ACHN (cell line): ENCODE measurements around the gene GPR139.
A peak's percentile ranks its signal among the peaks of the same experiment; 100 is the strongest.

Source experiments
- DNase-seq: peaks from one replicate; pipeline ENCODE4 v3.0.0-alpha.2; 2015
- in situ Hi-C: cut with HindIII; loops from 2 replicates; pipeline ENCODE4 v1.10.0; 2017; ENCODE audit warnings: low sequenced_read_pairs, low pct_ligation_motif_present, low pct_unique_long_range_greater_than_20kb

The GPR139 gene

DNA sequence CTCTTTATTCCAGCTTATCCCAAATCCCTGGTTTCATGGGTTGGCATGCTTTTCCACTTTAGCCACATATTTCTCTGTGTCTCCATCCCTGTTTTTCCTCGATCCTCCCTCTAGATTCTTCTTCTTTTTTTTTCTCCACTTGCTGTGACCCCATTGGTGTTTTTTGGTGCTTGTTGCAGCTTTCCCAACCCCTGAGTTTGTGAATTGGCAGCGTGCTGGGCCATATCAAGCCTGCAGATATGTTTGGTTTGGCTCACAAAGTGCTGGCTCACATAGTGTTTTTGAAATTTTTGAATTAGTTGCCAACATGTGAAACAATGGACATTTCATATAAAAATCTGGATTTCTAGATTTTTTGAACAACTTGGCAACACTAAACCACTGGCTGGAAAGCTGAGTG, 8.8 kb downstream of the GPR139 start:
- in situ Hi-C loops: no loop called here
- DNase-seq: no peak

DNA sequence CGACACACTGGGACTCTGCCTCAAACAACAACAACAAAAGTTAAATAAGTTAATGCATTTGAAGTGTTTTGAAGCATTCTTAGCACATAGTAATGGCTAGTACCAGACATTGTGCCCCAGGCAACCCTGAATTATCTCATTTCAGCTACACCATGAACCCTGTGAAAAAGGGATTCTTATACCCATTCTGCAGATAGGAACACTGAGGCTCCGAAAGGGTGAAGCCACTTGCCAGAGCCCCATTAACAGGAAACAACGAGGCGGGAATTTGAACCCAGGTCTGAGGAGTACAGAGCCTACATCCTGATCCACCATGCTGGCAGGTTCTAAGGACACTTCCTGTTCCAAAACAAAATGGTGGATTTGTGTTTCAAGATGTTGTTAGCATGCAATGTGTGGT, 9.2 kb downstream of the GPR139 start:
- no peak for DNase-seq
- in situ Hi-C loops: no loop called here

DNA sequence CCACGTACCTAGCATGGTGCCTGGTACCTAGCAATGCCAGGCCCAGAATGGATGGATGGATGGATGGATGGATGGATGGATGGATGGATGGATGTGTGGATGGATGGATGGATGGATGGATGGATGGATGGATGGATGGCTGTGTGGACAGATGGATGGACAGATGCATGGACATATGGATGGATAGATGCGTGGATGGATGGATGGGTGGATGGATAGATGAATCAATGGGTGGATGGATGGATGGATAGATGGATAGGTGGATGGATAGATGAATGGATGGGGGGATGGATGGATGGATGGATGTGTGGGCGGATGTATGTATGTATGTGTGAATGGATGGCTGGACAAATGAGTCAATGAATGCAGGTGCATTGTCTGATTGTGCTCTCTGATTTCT, 12.6 kb downstream of the GPR139 start:
- in situ Hi-C loops: no loop called here
- DNase-seq: no peak

DNA sequence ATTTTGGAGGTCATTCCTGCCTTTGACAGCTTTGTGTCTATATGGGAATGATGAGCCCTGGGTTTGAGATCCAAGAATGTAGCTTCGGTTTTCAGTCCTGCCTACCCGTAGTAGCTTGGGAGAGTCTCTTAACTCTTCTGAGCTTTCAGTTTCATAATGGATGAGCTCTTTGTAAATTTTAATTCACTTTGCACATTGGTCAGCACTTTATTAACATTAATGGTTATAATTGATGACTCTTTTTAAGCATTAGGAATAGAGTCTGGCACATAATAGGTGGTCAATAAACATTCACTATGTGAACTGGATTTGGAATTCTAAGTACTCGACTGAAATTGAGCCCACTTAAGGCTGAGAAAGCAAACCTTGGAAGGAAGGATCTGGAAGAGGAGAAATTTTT, 17.3 kb downstream of the GPR139 start:
- DNase-seq: no peak
- in situ Hi-C loops: no loop called here

DNA sequence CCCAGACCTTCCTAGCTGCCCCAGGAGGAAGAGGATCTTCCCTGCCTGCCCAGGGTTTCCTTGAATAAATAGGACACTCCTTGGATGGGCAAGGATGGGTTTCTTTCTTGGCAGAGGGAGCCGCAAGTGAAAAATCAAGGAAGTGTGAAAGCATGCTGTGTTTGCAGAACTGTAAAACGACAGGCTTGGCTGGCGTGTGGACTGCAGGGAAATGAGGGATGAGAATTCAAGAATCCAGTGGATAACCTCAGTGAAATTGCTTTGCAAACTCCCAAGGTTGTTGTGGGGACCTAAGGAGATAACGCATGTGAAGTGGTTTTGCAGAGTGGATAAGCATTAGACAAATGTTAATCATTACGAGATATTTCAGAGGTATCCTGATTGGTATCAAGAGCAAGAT, 20.4 kb downstream of the GPR139 start:
- DNase-seq: no peak
- in situ Hi-C loops: no loop called here

DNA sequence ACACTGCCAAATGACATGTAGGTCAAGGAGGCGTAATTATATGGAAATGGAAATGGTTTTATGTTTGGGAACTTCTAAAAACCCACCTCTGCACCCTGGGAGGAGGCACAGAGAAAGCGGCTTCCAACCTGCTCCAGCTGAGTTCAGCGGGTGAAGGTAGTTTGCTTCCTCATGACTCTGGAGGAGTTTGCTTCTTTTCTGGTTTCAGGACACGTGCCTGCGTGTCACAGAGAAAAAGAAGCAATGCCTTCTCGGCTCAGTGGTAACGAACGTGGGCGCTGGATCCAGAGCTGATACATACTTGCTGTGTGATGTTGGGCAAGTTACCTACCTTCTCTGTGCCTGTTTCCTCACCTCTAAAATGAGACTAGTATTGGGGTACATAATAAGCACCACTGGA, 22.1 kb downstream of the GPR139 start:
- no peak for DNase-seq
- in situ Hi-C loops: no loop called here

DNA sequence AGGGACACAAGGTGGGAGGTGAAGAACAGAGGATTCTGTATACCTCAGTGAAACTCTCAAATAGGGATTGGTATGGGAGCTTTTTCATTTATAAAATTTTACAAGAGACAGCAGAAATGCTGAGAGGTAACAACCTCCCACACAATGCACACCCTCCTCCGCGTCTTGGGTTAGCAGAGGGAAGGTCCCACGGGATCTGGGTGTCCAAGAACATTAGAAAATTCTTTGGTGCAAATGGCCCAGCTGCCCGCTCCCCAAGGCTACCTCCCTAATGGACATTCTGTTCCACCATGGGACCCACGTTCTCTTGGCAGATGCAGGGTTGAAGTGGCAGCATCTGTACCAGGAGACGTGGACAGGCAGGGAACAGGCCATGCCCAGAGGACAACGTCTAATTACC, 22.5 kb downstream of the GPR139 start:
- in situ Hi-C loops: no loop called here
- no peak for DNase-seq

DNA sequence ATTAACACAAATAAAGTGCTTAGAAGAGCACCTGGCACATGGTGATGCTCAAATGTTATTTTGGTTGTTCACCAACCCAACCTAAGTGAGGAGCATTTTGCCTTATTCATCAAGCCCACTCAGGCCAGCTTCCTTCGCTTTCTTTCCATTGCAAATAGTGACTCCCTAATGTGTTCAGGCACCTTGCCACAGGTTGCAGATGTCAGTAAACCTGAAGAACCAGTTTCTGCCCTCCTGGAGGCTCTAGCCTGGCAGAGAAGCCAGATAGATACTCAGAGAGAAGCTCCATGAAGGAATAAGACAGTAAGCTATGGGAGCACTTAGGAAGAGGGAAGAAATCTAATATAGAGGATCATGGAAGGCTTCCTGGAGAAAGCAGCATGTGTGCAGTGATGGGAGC, 23.9 kb downstream of the GPR139 start:
- DNase-seq: no peak
- in situ Hi-C loops: no loop called here

DNA sequence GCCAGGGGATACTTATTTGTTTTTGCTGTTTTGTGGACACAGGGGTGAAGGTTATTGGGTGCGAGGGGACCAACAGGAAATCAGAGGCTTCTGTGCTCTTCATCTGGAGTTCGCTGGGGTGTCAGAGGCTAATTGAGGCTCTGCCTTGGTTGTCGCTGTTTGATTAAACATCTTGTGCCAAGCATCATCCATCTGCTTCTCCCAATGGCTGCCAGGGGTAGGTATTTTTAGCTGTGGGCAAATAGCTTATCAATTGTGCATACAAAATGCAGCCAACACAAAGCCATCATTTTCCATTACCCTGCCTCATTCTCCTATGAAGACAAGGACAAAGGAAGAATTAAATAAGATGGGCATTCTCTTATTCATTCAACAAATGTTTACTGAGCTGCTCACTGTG, 27.8 kb downstream of the GPR139 start:
- no peak for DNase-seq
- in situ Hi-C loops: no loop called here

DNA sequence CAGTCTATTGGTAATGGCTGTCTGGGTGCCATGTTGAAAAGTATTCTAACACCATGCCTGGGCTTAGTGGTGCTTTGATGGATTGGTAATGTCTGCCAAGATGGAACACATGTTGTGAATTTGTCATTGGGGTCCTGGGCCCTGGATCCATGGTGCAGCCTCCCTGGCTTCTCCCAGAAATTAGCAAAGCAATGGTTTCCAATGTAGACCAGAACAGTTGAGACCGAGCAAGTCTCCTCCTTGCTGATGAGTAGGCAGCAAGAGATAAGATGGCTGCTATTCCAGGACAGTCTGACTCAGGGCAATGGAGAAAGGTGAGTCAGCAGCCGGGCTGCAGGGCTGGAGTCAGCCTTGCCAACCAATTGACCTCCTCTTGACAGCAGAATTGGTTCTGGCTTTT, 30.8 kb downstream of the GPR139 start:
- DNase-seq: peak; percentile 67
- in situ Hi-C loops: no loop called here

DNA sequence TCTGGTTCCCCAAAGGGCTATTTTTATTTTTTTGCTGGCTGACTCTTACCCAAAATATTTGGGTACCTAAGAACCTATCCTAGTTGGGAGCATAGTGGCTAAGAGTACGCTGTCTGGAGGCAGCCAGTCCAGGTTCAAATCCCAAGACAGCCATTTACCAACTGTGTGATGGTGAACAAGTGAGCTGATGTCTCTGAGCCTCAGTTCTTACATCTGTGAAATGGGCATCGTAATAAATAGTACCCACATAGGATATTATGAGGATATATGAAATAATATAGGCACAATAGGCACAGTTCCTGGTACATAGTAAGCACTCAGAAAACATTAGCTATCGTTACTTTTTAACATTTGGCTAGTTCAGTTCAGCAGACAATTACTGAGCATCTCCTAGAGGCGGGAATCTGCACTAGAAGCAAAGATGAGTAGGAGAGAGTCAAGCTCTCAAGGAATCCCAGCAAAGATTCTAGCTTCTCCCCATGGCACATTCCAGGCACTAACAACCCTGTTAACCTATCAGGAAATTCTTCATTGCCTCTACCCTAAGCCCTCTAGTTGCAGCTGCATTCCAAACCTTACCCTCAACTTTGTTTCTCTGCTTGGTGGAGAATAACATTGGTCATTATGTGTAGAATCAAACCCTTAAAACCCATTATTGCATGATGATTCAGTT, 31.6 kb downstream of the GPR139 start:
- no peak for DNase-seq
- in situ Hi-C loops: no loop called here

DNA sequence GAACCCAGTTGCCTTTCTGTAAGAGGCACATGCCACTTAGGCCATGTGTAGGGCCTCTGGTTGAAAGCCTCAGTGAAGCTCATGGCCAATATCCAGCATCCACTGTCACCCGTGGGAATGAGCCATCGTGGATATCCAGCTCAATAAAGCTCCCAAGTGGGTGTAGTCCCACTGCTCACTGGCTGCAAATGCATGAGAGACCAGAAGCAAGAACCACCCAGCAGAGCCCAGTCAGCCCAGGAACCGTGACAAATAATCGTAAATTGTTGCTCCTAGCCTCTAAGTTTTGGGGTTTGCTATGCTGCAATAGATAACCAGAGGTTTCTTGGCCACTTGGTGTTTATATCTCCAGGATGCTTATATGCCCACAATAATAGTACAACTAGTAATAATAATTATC, 33.7 kb downstream of the GPR139 start:
- no peak for DNase-seq
- in situ Hi-C loops: no loop called here

DNA sequence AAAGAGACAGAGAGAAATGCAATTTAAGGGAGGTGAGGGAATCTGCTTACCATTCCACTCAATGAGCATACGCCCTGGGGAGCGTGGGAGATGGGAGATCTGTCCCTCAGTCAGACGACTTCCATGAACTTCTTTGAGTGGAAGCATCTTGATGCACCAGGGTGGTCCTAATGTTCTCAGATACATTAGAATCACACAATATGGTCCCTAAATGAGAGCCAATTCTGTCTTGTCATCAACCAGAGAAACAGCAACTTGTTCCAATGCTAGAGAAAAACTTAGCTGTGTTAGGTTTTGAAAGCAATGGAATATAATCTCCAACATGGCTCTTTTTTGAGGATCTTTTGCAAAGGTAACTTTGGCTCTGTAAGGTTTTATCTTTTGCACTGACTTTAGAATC, 44.1 kb downstream of the GPR139 start:
- no peak for DNase-seq
- in situ Hi-C loops: no loop called here

DNA sequence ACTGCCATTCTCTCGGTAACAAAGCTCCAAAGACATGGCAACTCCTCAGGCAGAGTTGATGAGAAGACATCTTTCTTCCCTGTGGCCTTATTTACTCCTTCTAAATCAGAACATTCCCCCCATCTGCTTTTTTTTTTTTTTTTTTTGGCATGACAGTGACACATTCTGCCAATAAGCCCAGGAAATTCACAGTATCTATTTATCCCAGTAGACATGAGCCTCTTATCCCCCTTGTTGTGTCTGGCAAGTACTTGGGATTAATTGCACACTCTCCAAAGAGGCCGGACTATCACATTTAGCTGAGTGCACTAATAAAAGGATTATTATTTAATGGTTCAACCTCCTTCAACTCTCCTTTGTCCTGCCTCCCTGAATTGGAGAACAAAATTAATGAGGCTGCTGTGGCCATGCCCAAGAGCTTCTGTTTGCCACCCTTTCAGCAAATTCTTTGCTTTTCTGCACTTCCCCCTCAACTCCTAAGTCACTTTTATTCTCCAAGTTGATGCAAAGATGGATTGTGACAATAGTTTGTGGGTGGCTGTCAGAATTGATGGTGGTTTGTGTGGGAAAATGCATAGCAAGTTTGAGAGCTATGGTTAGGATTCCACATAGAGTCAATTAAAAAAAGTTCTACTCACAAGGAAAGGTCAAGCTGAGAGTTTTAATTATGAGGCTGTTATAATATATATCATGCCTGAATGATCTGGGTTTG, 47.2 kb downstream of the GPR139 start:
- no peak for DNase-seq
- in situ Hi-C loops: no loop called here

DNA sequence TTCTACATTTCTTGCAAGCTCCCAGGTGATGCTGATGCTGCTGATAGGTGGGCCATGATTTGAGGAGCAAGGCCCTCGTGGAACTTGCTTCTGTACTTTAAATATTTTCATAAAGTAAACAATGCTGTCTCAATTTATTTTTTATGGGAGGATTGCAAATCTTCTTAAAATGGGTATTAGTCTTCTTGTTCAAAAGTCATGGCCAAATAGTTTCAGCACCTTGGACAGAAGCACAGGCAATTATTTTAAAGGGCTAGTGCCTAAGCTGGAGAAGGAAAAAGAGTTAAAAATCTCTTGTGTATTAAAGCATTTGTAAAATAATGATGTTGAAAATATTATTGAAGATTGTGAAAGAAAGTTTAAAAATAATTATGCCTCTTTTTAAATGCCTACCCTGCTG, 50.5 kb downstream of the GPR139 start:
- in situ Hi-C loops: no loop called here
- DNase-seq: peak; percentile 66

DNA sequence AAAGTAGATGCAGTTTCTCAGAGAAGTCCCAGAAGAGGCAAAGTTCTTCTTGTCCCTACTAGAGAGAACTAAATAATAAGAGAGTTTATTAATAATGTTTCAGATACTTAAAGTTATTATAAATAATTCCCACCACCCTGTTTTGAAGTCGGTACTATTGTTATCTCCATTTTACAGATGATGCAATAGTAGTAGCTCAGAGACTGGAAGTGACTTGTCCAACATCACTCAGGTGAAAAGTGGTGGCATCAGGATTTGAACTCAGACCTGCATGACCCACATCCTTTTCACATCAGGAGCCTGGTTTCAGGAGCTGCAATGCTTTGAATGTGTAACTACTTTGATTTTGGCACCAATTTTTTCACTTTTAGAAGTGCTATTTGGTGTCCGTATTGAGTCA, 52.7 kb downstream of the GPR139 start:
- DNase-seq: no peak
- in situ Hi-C loops: no loop called here

DNA sequence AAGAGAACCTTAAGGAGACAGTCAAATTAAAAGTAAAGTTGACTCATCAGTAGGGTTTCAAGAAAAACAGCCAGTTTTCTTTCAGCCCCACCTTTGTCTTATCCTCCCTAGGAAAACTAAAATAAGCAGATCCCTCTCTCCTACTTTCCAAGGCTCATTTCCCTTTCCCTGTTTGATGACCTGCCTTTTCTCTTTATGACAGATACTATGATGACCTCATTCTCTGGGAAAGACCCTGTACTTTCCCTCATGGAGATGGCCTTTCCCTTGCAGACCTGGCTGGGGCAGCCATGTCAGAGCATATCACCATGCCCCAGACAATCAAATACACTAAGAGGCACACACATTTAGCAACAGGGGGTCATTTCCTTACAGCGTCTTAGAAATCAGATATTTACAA, 53.6 kb downstream of the GPR139 start:
- DNase-seq: no peak
- in situ Hi-C loops: no loop called here

DNA sequence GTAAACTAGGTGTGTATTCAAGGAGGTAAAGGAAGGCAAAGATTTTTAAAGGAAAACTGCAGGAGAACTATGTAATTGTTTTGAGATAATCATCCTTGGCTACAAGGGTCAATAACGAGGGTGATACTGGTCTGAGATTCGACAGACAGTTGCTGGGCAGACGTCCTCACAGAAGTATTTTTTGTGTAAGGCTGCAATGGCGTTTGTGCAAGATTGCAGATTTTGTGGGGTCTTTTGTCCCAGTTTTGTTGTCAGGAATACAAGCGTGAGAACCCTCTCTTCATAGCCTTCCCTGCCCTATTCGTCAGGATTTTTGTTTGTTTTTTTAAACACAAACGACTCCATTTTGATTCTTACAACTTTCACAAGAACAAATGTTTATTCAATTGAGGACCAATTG, 57.5 kb downstream of the GPR139 start:
- DNase-seq: no peak
- in situ Hi-C loops: no loop called here

DNA sequence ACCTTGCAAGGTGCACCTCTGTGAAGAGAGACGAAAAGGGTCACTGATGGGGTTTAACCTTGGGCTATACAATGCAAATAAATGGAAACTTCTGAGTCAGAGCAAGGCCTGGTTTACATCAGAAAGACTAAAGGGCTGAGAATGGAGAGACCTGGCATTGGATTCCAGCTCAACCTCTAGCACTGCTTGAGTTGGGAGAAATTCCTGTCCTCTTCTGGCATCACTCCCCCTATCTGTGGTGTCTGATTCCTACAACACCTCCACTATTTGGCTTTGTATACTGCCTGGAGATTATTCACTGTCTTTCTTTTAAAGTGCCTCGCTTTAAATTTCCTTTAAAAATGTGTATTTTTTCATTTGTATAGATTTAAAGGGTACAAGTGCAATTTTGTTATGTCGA, 68.8 kb downstream of the GPR139 start:
- peak; percentile 11 for DNase-seq
- in situ Hi-C loops: no loop called here

DNA sequence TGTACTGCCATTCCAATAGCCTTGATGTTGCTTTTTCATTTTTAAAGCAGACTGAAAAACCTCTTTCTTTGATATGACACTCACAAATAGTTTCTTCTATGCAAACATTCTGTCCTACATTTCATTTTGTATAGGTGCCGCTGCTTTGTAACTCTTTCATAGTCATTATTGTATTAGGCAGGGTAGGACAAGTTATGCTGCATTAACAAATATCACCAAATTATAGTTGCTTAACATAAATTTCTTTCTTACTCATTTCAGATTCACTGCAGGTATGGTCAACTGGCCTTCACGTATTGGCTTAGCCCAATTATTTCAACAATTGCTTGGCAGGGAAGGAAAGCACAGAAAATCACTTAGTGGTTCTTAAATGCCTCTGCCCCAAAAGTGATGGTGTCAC, 70.8 kb downstream of the GPR139 start:
- in situ Hi-C loops: no loop called here
- no peak for DNase-seq
